ENCODE data around the gene PCDH8.

The PCDH8 gene

GRCh38 chr13:52848455-52849195 is at the start of gene PCDH8:
PCDH8 (minus strand) TSS chr13:52848640; CDS start chr13:52848436, 204 bp downstream.
- DNase-seq (ENCODE audit: low read depth in 2 of 2): no peak

GRCh38 chr13:52896827-52897659 is 48.6 kb upstream of the PCDH8 start:
- no peak for DNase-seq (ENCODE audit: low read depth in 2 of 2)

GRCh38 chr13:52894413-52894812 is 46.0 kb upstream of the PCDH8 start:
- DNase-seq (ENCODE audit: low read depth in 2 of 2): no peak

- DNase-seq (ENCODE audit: low read depth in 2 of 2): no peak
Measured at GRCh38 chr13:52892925-52893324, 44.5 kb upstream of the PCDH8 start.

GRCh38 chr13:52891706-52892105 is 43.3 kb upstream of the PCDH8 start:
- DNase-seq (ENCODE audit: low read depth in 2 of 2): no peak

GRCh38 chr13:52887165-52887564 is 38.7 kb upstream of the PCDH8 start:
- no peak for DNase-seq (ENCODE audit: low read depth in 2 of 2)

GRCh38 chr13:52885141-52885540 is 36.7 kb upstream of the PCDH8 start:
- no peak for DNase-seq (ENCODE audit: low read depth in 2 of 2)

GRCh38 chr13:52884429-52885010 is 36.1 kb upstream of the PCDH8 start:
- no peak for DNase-seq (ENCODE audit: low read depth in 2 of 2)

- no peak for DNase-seq (ENCODE audit: low read depth in 2 of 2)
Measured at GRCh38 chr13:52882785-52883184, 34.3 kb upstream of the PCDH8 start.

- no peak for DNase-seq (ENCODE audit: low read depth in 2 of 2)
Measured at GRCh38 chr13:52879950-52880741, 31.7 kb upstream of the PCDH8 start.

GRCh38 chr13:52878831-52879230 is 30.4 kb upstream of the PCDH8 start:
- DNase-seq (ENCODE audit: low read depth in 2 of 2): no peak

GRCh38 chr13:52870143-52870542 is 21.7 kb upstream of the PCDH8 start:
- DNase-seq (ENCODE audit: low read depth in 2 of 2): no peak

GRCh38 chr13:52869621-52870020 is 21.2 kb upstream of the PCDH8 start:
- no peak for DNase-seq (ENCODE audit: low read depth in 2 of 2)

- no peak for DNase-seq (ENCODE audit: low read depth in 2 of 2)
Measured at GRCh38 chr13:52869050-52869449, 20.6 kb upstream of the PCDH8 start.

GRCh38 chr13:52868190-52868589 is 19.8 kb upstream of the PCDH8 start:
- no peak for DNase-seq (ENCODE audit: low read depth in 2 of 2)

GRCh38 chr13:52864941-52865340 is 16.5 kb upstream of the PCDH8 start:
- no peak for DNase-seq (ENCODE audit: low read depth in 2 of 2)

GRCh38 chr13:52862358-52863206 is 14.1 kb upstream of the PCDH8 start:
- DNase-seq (ENCODE audit: low read depth in 2 of 2): no peak

- DNase-seq (ENCODE audit: low read depth in 2 of 2): no peak
Measured at GRCh38 chr13:52852444-52852843, 4.0 kb upstream of the PCDH8 start.

GRCh38 chr13:52851137-52851962 is 2.9 kb upstream of the PCDH8 start:
- no peak for DNase-seq (ENCODE audit: low read depth in 2 of 2)

Data from stimulated activated CD8-positive, alpha-beta memory T cell treated with anti-CD3 and anti-CD28 coated beads, Interleukin-7, amount 100 ng/mL, for 4 hours (primary cell).